ENCODE results near the gene H2AZ1.

- TF ChIP-seq, protein P1, sequence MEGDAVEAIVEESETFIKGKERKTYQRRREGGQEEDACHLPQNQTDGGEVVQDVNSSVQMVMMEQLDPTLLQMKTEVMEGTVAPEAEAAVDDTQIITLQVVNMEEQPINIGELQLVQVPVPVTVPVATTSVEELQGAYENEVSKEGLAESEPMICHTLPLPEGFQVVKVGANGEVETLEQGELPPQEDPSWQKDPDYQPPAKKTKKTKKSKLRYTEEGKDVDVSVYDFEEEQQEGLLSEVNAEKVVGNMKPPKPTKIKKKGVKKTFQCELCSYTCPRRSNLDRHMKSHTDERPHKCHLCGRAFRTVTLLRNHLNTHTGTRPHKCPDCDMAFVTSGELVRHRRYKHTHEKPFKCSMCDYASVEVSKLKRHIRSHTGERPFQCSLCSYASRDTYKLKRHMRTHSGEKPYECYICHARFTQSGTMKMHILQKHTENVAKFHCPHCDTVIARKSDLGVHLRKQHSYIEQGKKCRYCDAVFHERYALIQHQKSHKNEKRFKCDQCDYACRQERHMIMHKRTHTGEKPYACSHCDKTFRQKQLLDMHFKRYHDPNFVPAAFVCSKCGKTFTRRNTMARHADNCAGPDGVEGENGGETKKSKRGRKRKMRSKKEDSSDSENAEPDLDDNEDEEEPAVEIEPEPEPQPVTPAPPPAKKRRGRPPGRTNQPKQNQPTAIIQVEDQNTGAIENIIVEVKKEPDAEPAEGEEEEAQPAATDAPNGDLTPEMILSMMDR (IDR thresholded peaks at IDR 0.05): no peak
- TF ChIP-seq POLR2A (IDR thresholded peaks at IDR 0.05) (no peak), POLR2AphosphoS5 (IDR thresholded peaks at IDR 0.05) (no peak)
Observed at GRCh38 chr4:99966692-99967091, 16.6 kb upstream of the H2AZ1 start.
